ENCODE results near the gene SCCPDH.

DNA sequence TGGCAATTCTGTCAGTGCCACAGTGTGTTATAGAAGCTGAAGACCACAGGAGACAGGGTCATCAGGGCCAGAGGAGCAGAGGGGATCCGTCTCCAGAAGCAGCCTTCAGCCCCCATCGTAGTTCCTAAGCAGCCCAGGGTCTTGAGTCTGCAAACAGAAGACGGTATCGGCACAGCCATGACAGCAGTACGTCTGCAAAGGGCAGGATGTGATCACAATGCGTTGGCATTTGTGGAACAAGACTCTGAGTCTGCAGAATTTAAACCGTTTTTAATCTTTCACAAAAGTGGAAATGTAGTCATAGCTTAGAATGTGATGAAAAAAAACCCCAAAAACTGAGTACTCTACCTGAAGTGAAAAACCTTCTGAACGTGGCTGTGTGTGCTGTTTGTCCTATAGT is 44.0 kb upstream of the SCCPDH start:
- TF ChIP-seq GATA2 (IDR thresholded peaks at IDR 0.05; ENCODE audit: low read depth, low read length) (no peak), GATA3 (IDR thresholded peaks at IDR 0.05; ENCODE audit: low read depth, low read length) (no peak)
